NCI-H2029 treated with DMSO at 0.1 percent for 48 hours (cell line): ENCODE measurements around the gene CGB5.
"Not testable (repeated sequence)": the region's sequence is repeated elsewhere in the genome, so short reads cannot be mapped to it uniquely, and the experiment has no call there.

Source experiments
- DNase-seq: peaks from one replicate; lab custom pipeline; 2025; lab: John Stamatoyannopoulos, UW

The CGB5 gene

GRCh38 chr19:49020931-49021895 is 22.4 kb upstream of the CGB5 start:
- no peak for DNase-seq

GRCh38 chr19:49022116-49022515 is 21.5 kb upstream of the CGB5 start:
- DNase-seq: no peak

- not testable (repeated sequence) for DNase-seq
Measured at GRCh38 chr19:49024233-49024632, 19.4 kb upstream of the CGB5 start, which contains the start of gene CGB3. TSS of gene CGB3 (minus strand) at chr19:49024333. CDS start at chr19:49023971, 362 bp downstream.

GRCh38 chr19:49025088-49025487 is 18.6 kb upstream of the CGB5 start:
- DNase-seq: not testable (repeated sequence)

- DNase-seq: not testable (repeated sequence)
Measured at GRCh38 chr19:49025599-49025998, 18.0 kb upstream of the CGB5 start.

GRCh38 chr19:49028686-49029085 is 15.0 kb upstream of the CGB5 start:
- not testable (repeated sequence) for DNase-seq

- DNase-seq: not testable (repeated sequence)
Measured at GRCh38 chr19:49029749-49030148, 13.9 kb upstream of the CGB5 start.

- not testable (repeated sequence) for DNase-seq
Measured at GRCh38 chr19:49030323-49030722, 13.3 kb upstream of the CGB5 start.

- DNase-seq: not testable (repeated sequence)
Measured at GRCh38 chr19:49031642-49032301, 11.9 kb upstream of the CGB5 start, which contains the start of gene CGB2. TSS of gene CGB2 (plus strand) at chr19:49031890. CDS start at chr19:49032096, 206 bp downstream.

- not testable (repeated sequence) for DNase-seq
Measured at GRCh38 chr19:49036815-49037214, 6.8 kb upstream of the CGB5 start, which contains the start of gene CGB1. TSS of gene CGB1 (minus strand) at chr19:49036895. CDS start at chr19:49036711, 184 bp downstream.

- DNase-seq: not testable (repeated sequence)
Measured at GRCh38 chr19:49038111-49038510, 5.5 kb upstream of the CGB5 start.

- not testable (repeated sequence) for DNase-seq
Measured at GRCh38 chr19:49038557-49039276, 4.9 kb upstream of the CGB5 start.

- not testable (repeated sequence) for DNase-seq
Measured at GRCh38 chr19:49039736-49040135, 3.9 kb upstream of the CGB5 start.

GRCh38 chr19:49042177-49042576 is 1.5 kb upstream of the CGB5 start:
- DNase-seq: no peak

GRCh38 chr19:49042666-49043065 is 982 bp upstream of the CGB5 start:
- DNase-seq: not testable (repeated sequence)

GRCh38 chr19:49049011-49049410 is 5.4 kb downstream of the CGB5 start, which contains the start of gene CGB8:
TSS of gene CGB8 (minus strand) at chr19:49049111. CDS start at chr19:49048739, 372 bp downstream.
- not testable (repeated sequence) for DNase-seq

- DNase-seq: not testable (repeated sequence)
Measured at GRCh38 chr19:49049834-49050233, 6.2 kb downstream of the CGB5 start.

GRCh38 chr19:49050376-49051033 is 6.9 kb downstream of the CGB5 start:
- DNase-seq: not testable (repeated sequence)

GRCh38 chr19:49056101-49056901 is 12.7 kb downstream of the CGB5 start:
- DNase-seq: no peak

GRCh38 chr19:49056902-49057596 is 13.4 kb downstream of the CGB5 start:
- DNase-seq: not testable (repeated sequence)
